ENCODE results near the gene HTR6. TPM values are rescaled to one million over a fixed set of nuclear protein-coding genes. Genes with fewer than 3 reads are reported as not detected.
"Not testable (repeated sequence)": the region's sequence is repeated elsewhere in the genome, so short reads cannot be mapped to it uniquely, and the experiment has no call there.

Gene HTR6
- total RNA-seq, 1 donor from 2014 or later = not detected

DNA sequence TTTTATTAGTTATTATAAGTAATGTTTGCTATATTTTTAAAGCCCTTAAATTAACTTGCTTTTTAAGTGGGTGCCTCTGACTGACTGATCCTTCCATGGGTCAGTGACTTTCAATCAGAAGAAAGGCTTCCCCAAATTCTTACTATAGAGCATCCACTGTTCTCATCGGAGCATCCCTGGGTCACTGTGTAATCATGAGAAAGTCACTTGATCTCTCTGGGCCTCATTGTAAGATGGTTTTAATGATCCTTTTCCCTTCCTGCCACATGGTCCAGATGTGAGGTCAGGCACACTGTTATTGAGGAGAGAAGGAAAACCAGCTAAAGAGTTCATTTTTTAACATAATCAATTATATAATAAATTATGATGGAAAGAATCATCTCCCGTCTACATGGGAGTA, 31.6 kb upstream of the HTR6 start:
- no peaks in the 10 kb centered on the region for H3K9me3 Mint-ChIP-seq
- TF ChIP-seq, protein P1, sequence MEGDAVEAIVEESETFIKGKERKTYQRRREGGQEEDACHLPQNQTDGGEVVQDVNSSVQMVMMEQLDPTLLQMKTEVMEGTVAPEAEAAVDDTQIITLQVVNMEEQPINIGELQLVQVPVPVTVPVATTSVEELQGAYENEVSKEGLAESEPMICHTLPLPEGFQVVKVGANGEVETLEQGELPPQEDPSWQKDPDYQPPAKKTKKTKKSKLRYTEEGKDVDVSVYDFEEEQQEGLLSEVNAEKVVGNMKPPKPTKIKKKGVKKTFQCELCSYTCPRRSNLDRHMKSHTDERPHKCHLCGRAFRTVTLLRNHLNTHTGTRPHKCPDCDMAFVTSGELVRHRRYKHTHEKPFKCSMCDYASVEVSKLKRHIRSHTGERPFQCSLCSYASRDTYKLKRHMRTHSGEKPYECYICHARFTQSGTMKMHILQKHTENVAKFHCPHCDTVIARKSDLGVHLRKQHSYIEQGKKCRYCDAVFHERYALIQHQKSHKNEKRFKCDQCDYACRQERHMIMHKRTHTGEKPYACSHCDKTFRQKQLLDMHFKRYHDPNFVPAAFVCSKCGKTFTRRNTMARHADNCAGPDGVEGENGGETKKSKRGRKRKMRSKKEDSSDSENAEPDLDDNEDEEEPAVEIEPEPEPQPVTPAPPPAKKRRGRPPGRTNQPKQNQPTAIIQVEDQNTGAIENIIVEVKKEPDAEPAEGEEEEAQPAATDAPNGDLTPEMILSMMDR (conservative IDR thresholded peaks at IDR 0.05) = no peak
- no peak overlapping the region for H3K27ac Mint-ChIP-seq

GRCh38 chr1:19635064-19635463, 29.6 kb upstream of the HTR6 start:
- not testable (repeated sequence) for DNase-seq (ENCODE audit: extremely low spot score, unreplicated experiment); H3K4me3 Mint-ChIP-seq; H3K9me3 Mint-ChIP-seq; H3K27me3 Mint-ChIP-seq; H3K27ac Mint-ChIP-seq; H3K36me3 Mint-ChIP-seq
- H3K4me1 Mint-ChIP-seq (ENCODE audit: unreplicated experiment) = peaks cover 15% of the 10 kb centered on the region

More for the DNA sequence above, 31.6 kb upstream of the HTR6 start:
- Mint-ChIP-seq H3K4me3 (no peak overlapping the region), H3K4me1 (ENCODE audit: unreplicated experiment) (peaks cover 15% of the 10 kb centered on the region), H3K36me3 (peaks cover 7% of the 10 kb centered on the region), H3K27me3 (no peaks in the 10 kb centered on the region)
- no peak for DNase-seq (ENCODE audit: extremely low spot score, unreplicated experiment)

GRCh38 chr1:19635646-19636045, 29.0 kb upstream of the HTR6 start:
- Mint-ChIP-seq H3K27me3 (peaks cover 6% of the 10 kb centered on the region), H3K4me1 (ENCODE audit: unreplicated experiment) (peaks cover 17% of the 10 kb centered on the region), H3K36me3 (peaks cover under 1% of the 10 kb centered on the region), H3K4me3 (no peak overlapping the region), H3K27ac (no peak overlapping the region), H3K9me3 (no peaks in the 10 kb centered on the region)
- TF ChIP-seq, protein P1 (conservative IDR thresholded peaks at IDR 0.05) = no peak
- no peak for DNase-seq (ENCODE audit: extremely low spot score, unreplicated experiment)

DNA sequence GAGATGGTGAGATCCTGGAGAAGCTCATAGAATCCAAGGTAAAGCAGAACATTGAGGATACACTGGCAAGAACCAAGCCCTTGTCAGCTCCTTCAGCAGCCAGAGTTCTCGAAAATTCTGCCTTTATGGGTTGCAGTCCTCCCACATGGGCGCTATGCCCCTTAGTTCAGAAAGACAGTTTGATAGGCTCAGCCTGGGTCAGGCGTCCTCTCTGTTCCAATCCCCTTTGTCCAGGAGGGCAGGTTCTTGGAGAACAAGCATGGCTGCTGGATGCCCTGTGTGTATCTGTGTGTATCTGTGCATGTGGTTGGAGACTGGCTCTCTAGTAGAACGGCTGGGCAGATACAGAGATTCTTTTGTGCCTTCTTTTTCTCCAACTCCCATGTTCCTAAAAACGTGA, 28.6 kb upstream of the HTR6 start:
- Mint-ChIP-seq H3K9me3 (no peaks in the 10 kb centered on the region), H3K36me3 (no peaks in the 10 kb centered on the region), H3K4me3 (no peak overlapping the region), H3K27me3 (peaks cover 9% of the 10 kb centered on the region), H3K27ac (no peak overlapping the region), H3K4me1 (ENCODE audit: unreplicated experiment) (peaks cover 19% of the 10 kb centered on the region)
- TF ChIP-seq, protein P1 (conservative IDR thresholded peaks at IDR 0.05) = no peak
- DNase-seq (ENCODE audit: extremely low spot score, unreplicated experiment) = no peak

DNA sequence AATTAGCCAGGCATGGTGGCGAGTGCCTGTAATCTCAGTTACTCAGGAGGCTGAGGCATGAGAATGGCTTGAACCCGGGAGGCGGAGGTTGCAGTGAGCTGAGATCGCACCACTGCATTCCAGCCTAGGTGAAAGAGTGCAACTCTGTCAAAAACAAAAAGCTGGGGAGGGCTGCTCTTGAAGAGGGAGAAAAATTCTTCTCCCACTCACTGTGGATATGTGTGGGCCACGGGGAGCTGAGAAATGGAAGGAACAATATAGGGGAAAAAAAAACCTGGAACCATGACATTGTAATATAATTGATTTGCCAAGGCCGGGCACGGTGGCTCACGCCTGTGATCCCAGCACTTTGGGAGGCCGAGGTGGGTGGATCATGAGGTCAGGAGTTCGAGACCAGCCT, 27.9 kb upstream of the HTR6 start:
- H3K4me3 Mint-ChIP-seq; H3K27ac Mint-ChIP-seq; H3K36me3 Mint-ChIP-seq; DNase-seq (ENCODE audit: extremely low spot score, unreplicated experiment); H3K9me3 Mint-ChIP-seq: not testable (repeated sequence)
- H3K4me1 Mint-ChIP-seq (ENCODE audit: unreplicated experiment) = peaks cover 19% of the 10 kb centered on the region
- H3K27me3 Mint-ChIP-seq = peaks cover 15% of the 10 kb centered on the region

DNA sequence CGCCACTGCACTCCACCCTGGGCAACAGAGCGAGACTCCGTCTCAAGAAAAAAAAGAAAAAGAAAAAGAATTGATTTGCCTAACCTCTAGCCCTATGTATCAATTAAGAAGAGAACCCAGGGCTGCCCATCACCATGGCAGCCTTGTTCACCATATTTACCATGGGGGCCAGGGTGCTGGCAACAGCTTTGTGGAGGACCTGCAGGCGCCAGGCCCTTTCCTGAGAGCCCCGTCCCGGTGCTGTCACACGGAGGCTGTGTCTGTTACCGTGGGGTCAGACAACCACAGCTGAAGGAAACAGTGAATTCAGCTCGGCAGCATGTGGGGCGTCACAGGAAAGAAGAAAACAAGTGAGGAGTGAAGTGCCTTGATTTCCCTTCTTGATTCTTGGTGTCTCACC, 27.1 kb upstream of the HTR6 start:
- H3K27ac Mint-ChIP-seq = no peak overlapping the region
- H3K27me3 Mint-ChIP-seq = peaks cover 21% of the 10 kb centered on the region
- peaks cover 15% of the 10 kb centered on the region for H3K4me1 Mint-ChIP-seq (ENCODE audit: unreplicated experiment)
- H3K36me3 Mint-ChIP-seq = no peaks in the 10 kb centered on the region
- DNase-seq (ENCODE audit: extremely low spot score, unreplicated experiment) = no peak
- TF ChIP-seq, protein P1 (conservative IDR thresholded peaks at IDR 0.05) = no peak
- H3K4me3 Mint-ChIP-seq = no peak overlapping the region
- H3K9me3 Mint-ChIP-seq = no peaks in the 10 kb centered on the region

DNA sequence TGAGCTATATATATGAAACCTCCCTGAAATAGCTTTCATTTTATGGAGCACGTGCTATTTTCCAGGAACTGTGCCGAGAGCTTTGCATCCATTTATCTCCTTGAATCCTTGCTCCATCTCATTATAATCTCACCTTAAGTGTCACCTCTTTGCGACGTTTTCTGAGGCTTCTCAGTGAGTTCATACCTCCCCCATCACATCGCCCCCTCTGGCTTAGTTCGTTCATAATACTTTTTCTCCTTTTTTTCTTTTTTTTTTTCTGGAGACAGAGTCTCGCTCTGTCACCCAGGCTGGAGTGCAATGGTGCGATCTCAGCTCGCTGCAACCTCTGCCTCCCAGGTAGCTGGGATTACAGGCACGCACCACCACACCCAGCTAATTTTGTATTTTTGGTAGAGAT, 25.4 kb upstream of the HTR6 start:
- DNase-seq (ENCODE audit: extremely low spot score, unreplicated experiment); H3K9me3 Mint-ChIP-seq; H3K27ac Mint-ChIP-seq; H3K4me3 Mint-ChIP-seq; H3K36me3 Mint-ChIP-seq: not testable (repeated sequence)
- Mint-ChIP-seq H3K27me3 (peaks cover 33% of the 10 kb centered on the region), H3K4me1 (ENCODE audit: unreplicated experiment) (peaks cover 20% of the 10 kb centered on the region)

All from type B pancreatic cell (in vitro differentiated cells).